HepG2 (cell line): ENCODE data around the gene XDH. TPM values are rescaled to one million over a fixed set of nuclear protein-coding genes. Genes with fewer than 3 reads are reported as not detected.

Source experiments
- ATAC-seq: fragments of 200-7000 bp; cut with Tn5 transposase; 3 replicates; pipeline ENCODE4 v1.9.1; 2020; ENCODE audit warnings: mild to moderate bottlenecking, moderate library complexity
- BruUV-seq: library from RNA; stranded (reverse); fragments of 400-500 nt; replicated peaks from 2 replicates; lab custom pipeline; 2021; lab: Mats Ljungman, UMichigan
- CTCF ChIA-PET: fragments of 300-600 bp; formaldehyde crosslinking; extraction: SDS; loops from one replicate; lab custom pipeline; 2021; ENCODE audit warnings: low total read pairs, inconsistent platforms, low intra/inter-chr PET ratio; lab: Yijun Ruan, JAX
- POLR2A ChIA-PET: fragments of 350-600 bp; sonication (Branson Sonifier 250); formaldehyde crosslinking; loops from one replicate; lab custom pipeline; 2020; ENCODE audit warnings: antibody characterized with exemption, inconsistent platforms; lab: Yijun Ruan, JAX
- DNase-seq: peaks from one replicate; pipeline ENCODE4 v3.0.0-alpha.2; 2015; ENCODE audit warnings: low spot score
- FAIRE-seq: peaks from 3 replicates; lab custom pipeline; 2011; peaks lifted over from hg19 to GRCh38; lab: Jason Lieb, UNC
- H2AFZ ChIP-seq: one replicate; pipeline ENCODE4 v1.6.1; 2011; ENCODE audit warnings: low read length, inconsistent platforms
- H3K27ac ChIP-seq: fragments of 300-600 bp; 3 replicates; pipeline ENCODE4 v1.8.0; 2011; ENCODE audit warnings: mixed run types, mild to moderate bottlenecking, mixed read lengths, low read length, inconsistent platforms; ENCODE audit not compliant: insufficient read depth; ENCODE audit errors: extremely low read length
- H3K27me3 ChIP-seq, 2 experiments: fragments of 200-600 bp in 1 of 2; 2 replicates in 1 of 2; 3 replicates in 1 of 2; pipeline versions ENCODE4 v1.6.0 to v1.8.0; 2011; ENCODE audit warnings: low read length in 2 of 2, mild to moderate bottlenecking in 2 of 2, moderate library complexity in 2 of 2, inconsistent platforms in 1 of 2; ENCODE audit not compliant: insufficient read depth in 2 of 2, control insufficient read depth in 1 of 2
- H3K36me3 ChIP-seq, 2 experiments: fragments of 200-600 bp in 1 of 2; replicated peaks in 1 of 2; 2 replicates in 1 of 2; 3 replicates in 1 of 2; pipeline versions ENCODE4 v1.5.1 to v1.8.0; 2011; ENCODE audit warnings: low read length in 2 of 2, inconsistent platforms in 1 of 2; ENCODE audit not compliant: insufficient read depth in 2 of 2, control insufficient read depth in 1 of 2
- H3K4me1 ChIP-seq: 2 replicates; pipeline ENCODE4 v1.5.1; 2012; ENCODE audit warnings: low read length, inconsistent platforms; ENCODE audit not compliant: insufficient read depth
- H3K4me2 ChIP-seq: 2 replicates; pipeline ENCODE4 v1.6.0; 2011; ENCODE audit warnings: low read depth, low read length, inconsistent platforms
- H3K4me3 ChIP-seq, 3 experiments: fragments of 200-600 bp in 1 of 3; sonication (generic), shearing (Covaris generic) in 1 of 3; replicated peaks in 1 of 3; 2 replicates each; pipeline ENCODE4 v1.5.1; 2011 to 2016; ENCODE audit warnings: low read length in 3 of 3, inconsistent platforms in 2 of 3, low read depth in 2 of 3, mild to moderate bottlenecking in 2 of 3, control low read depth in 1 of 3, mixed read lengths in 1 of 3; ENCODE audit not compliant: insufficient read depth in 1 of 3
- H3K79me2 ChIP-seq: one replicate; pipeline ENCODE4 v1.6.1; 2011; ENCODE audit warnings: low read length, inconsistent platforms; ENCODE audit not compliant: insufficient read depth
- H3K9ac ChIP-seq: 2 replicates; pipeline ENCODE4 v1.6.0; 2011; ENCODE audit warnings: mild to moderate bottlenecking, low read depth, low read length, inconsistent platforms; ENCODE audit not compliant: insufficient read depth
- H3K9me3 ChIP-seq: 2 replicates; pipeline ENCODE4 v1.5.1; 2012; ENCODE audit warnings: mild to moderate bottlenecking, low read length
- H4K20me1 ChIP-seq: 2 replicates; pipeline ENCODE4 v1.6.0; 2011; ENCODE audit warnings: inconsistent platforms, mild to moderate bottlenecking, low read length, moderate library complexity; ENCODE audit not compliant: insufficient read depth
- CENPT ChIP-seq: sonication (generic); formaldehyde crosslinking; IDR thresholded peaks from 2 replicates; pipeline ENCODE4 v1.8.0; 2022; ENCODE audit warnings: low read depth, mild to moderate bottlenecking, moderate library complexity, missing genetic modification reagents
- IKZF4 ChIP-seq: sonication (generic); formaldehyde crosslinking; IDR thresholded peaks from 2 replicates; pipeline ENCODE4 v1.5.1; 2020; ENCODE audit warnings: borderline replicate concordance, mild to moderate bottlenecking, low read depth, missing genetic modification reagents; ENCODE audit errors: not compliant biosample characterization
- KLF9 ChIP-seq: IDR thresholded peaks from 2 replicates; pipeline ENCODE4 v1.6.1; 2016; ENCODE audit warnings: low read depth
- MAX ChIP-seq: IDR thresholded peaks from 2 replicates; pipeline ENCODE4 v1.6.1; 2012; ENCODE audit warnings: inconsistent platforms
- NR2F1 ChIP-seq, 2 experiments: fragments of 450-650 bp in 1 of 2; formaldehyde crosslinking in 1 of 2; IDR thresholded peaks; 2 replicates each; pipeline versions ENCODE4 v1.5.0 to v1.6.1; 2016 to 2020; ENCODE audit warnings: mild to moderate bottlenecking in 1 of 2, missing compliant biosample characterization in 1 of 2, missing genetic modification reagents in 1 of 2, moderate library complexity in 1 of 2
- RBFOX2 ChIP-seq: fragments of 200-400 bp; formaldehyde crosslinking; IDR thresholded peaks from 2 replicates; pipeline ENCODE4 v1.6.1; 2017; ENCODE audit warnings: low read depth, mild to moderate bottlenecking, low read length
- TEAD3 ChIP-seq: optimal IDR thresholded peaks from 2 replicates; pipeline ENCODE3; 2016; ENCODE audit warnings: borderline replicate concordance
- THRA ChIP-seq: sonication (generic); formaldehyde crosslinking; IDR thresholded peaks from 2 replicates; pipeline ENCODE4 v1.4.0; 2020; ENCODE audit warnings: missing genetic modification reagents, borderline replicate concordance
- ZBTB37 ChIP-seq: sonication (generic); formaldehyde crosslinking; IDR thresholded peaks from 2 replicates; pipeline ENCODE4 v1.4.0; 2020; ENCODE audit warnings: mild to moderate bottlenecking, missing genetic modification reagents
- ZFP1 ChIP-seq: IDR thresholded peaks from 2 replicates; pipeline ENCODE4 v1.6.1; 2016
- ZNF644 ChIP-seq: IDR thresholded peaks from 2 replicates; pipeline ENCODE4 v1.6.1; 2016; ENCODE audit warnings: low read depth
- WGBS: methylation state at CpG from one replicate; pipeline ENCODE4 v1.1.6; 2017; ENCODE audit warnings: low lambda C conversion rate; 5-methylcytosine and 5-hydroxymethylcytosine counted together
- in situ Hi-C: cut with HindIII; loops from 2 replicates; pipeline ENCODE4 v1.10.0; 2017; ENCODE audit warnings: low pct_unique_long_range_greater_than_20kb; ENCODE audit not compliant: extremely low pct_ligation_motif_present
- intact Hi-C: fragments of 100-400 bp; cut with micrococcal nuclease; formaldehyde crosslinking; loops from one replicate; pipeline ENCODE4 v1.10.0; 2022; ENCODE audit not compliant: unreplicated experiment
- polyA plus RNA-seq, 8 experiments: library from polyadenylated mRNA; depleted of rRNA in 3 of 8; stranded (reverse) in 7 of 8; unstranded in 1 of 8; fragments of >200 nt; fragmentation: Illumina TruSeq in 4 of 8; extraction: Trizol in 4 of 8; gene quantifications; 2 replicates each; pipeline versions ENCODE4 v1.2.1 to v1.2.3, GENCODE V29; 2011 to 2016; ENCODE audit warnings: low read depth in 4 of 8, missing spikeins in 1 of 8, mixed read lengths in 1 of 8; ENCODE audit not compliant: insufficient read depth in 1 of 8
- total RNA-seq, 5 experiments: library from RNA; depleted of rRNA; stranded (reverse); fragments of >200 nt; fragmentation: Illumina TruSeq; extraction: Trizol; gene quantifications; 2 replicates each; pipeline ENCODE4 v1.2.3, GENCODE V29; 2016; ENCODE audit warnings: low read depth in 1 of 5
- TF ChIP-seq, protein P1 (sequence below): sonication (generic); formaldehyde crosslinking; IDR thresholded peaks from 2 replicates; pipeline ENCODE4 v1.5.1; 2020; ENCODE audit warnings: mild to moderate bottlenecking, moderate library complexity, missing genetic modification reagents
- TF ChIP-seq, protein P2 (sequence below): IDR thresholded peaks from 2 replicates; pipeline ENCODE4 v1.6.1; 2016
- TF ChIP-seq, protein P3 (sequence below): sonication (generic); formaldehyde crosslinking; IDR thresholded peaks from 2 replicates; pipeline ENCODE4 v1.8.0; 2022; ENCODE audit warnings: mild to moderate bottlenecking, missing genetic modification reagents, borderline replicate concordance

XDH gene
- total and polyA plus RNA-seq, 2 of the 13 experiments (the other 11 are each of a cell fraction or from before 2014, with no cell fraction given): not detected

GRCh38 chr2:31406593-31407385 is 7.8 kb downstream of the XDH start:
- Histone ChIP-seq H3K36me3 (no peaks in the 10 kb centered on the region), H3K27ac (no peak overlapping the region), H3K4me3 (no peak overlapping the region), H4K20me1 (no peaks in the 10 kb centered on the region), H3K27me3 (peaks cover 0 to 3% of the 10 kb centered on the region in 2 experiments; a peak in 1 of 5 replicates), H3K4me1 (no peaks in the 10 kb centered on the region), H3K9ac (no peak overlapping the region), H3K9me3 (no peaks in the 10 kb centered on the region), H2AFZ (no peak overlapping the region), H3K79me2 (no peaks in the 10 kb centered on the region), H3K4me2 (no peak overlapping the region)
- DNase-seq (no peak), ATAC-seq (no peak), FAIRE-seq (no peak)
- POLR2A ChIA-PET: no interaction called here
- in situ Hi-C loops: no loop called here
- no peak for TF ChIP-seq CENPT (CRISPR knock-in tag)
- TF ChIP-seq NR2F1 (CRISPR knock-in tag; IDR thresholded peaks at IDR 0.05): no peak
- TF ChIP-seq THRA (CRISPR knock-in tag): no peak
- TF ChIP-seq, protein P1, sequence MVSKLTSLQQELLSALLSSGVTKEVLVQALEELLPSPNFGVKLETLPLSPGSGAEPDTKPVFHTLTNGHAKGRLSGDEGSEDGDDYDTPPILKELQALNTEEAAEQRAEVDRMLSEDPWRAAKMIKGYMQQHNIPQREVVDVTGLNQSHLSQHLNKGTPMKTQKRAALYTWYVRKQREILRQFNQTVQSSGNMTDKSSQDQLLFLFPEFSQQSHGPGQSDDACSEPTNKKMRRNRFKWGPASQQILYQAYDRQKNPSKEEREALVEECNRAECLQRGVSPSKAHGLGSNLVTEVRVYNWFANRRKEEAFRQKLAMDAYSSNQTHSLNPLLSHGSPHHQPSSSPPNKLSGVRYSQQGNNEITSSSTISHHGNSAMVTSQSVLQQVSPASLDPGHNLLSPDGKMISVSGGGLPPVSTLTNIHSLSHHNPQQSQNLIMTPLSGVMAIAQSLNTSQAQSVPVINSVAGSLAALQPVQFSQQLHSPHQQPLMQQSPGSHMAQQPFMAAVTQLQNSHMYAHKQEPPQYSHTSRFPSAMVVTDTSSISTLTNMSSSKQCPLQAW (CRISPR knock-in tag): no peak
- TF ChIP-seq IKZF4: no peak
- TF ChIP-seq TEAD3 (CRISPR knock-in tag): no peak
- TF ChIP-seq RBFOX2: no peak
- TF ChIP-seq ZFP1: no peak
- TF ChIP-seq ZNF644 (CRISPR knock-in tag): no peak
- no peak for TF ChIP-seq ZBTB37 (CRISPR knock-in tag)
- no peak for TF ChIP-seq MAX
- TF ChIP-seq KLF9 (CRISPR knock-in tag): no peak
- TF ChIP-seq, protein P2, sequence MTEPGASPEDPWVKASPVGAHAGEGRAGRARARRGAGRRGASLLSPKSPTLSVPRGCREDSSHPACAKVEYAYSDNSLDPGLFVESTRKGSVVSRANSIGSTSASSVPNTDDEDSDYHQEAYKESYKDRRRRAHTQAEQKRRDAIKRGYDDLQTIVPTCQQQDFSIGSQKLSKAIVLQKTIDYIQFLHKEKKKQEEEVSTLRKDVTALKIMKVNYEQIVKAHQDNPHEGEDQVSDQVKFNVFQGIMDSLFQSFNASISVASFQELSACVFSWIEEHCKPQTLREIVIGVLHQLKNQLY: no peak
- TF ChIP-seq, protein P3, sequence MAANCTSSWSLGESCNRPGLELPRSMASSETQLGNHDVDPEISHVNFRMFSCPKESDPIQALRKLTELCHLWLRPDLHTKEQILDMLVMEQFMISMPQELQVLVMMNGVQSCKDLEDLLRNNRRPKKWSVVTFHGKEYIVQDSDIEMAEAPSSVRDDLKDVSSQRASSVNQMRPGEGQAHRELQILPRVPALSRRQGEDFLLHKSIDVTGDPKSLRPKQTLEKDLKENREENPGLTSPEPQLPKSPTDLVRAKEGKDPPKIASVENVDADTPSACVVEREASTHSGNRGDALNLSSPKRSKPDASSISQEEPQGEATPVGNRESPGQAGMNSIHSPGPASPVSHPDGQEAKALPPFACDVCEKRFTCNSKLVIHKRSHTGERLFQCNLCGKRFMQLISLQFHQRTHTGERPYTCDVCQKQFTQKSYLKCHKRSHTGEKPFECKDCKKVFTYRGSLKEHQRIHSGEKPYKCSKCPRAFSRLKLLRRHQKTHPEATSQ: no peak
- intact Hi-C loops: no loop called here
- WGBS: 20% methylated on average over 10 of the region's 10 CpGs
- CTCF ChIA-PET: no interaction called here
- BruUV-seq: no TSS peak
